Activated naive CD8-positive, alpha-beta T cell treated with anti-CD3 and anti-CD28 coated beads, Interleukin-2, amount 50 U/mL, for 24 hours (primary cell): Measurements from ENCODE around the gene CEP83.
"Not testable (repeated sequence)": the region's sequence is repeated elsewhere in the genome, so short reads cannot be mapped to it uniquely, and the experiment has no call there.

Source experiments
- ATAC-seq: fragments of 150-1000 bp; cut with Tn5 transposase; one replicate; pipeline ENCODE4 v1.10.0; 2021
- DNase-seq: peaks from one replicate; pipeline ENCODE4 v3.0.0; 2021
- H3K27ac Mint-ChIP-seq: one replicate; pipeline ENCODE4 v1.8.0; 2021; ENCODE audit warnings: mild to moderate bottlenecking, mixed read lengths
- H3K27me3 Mint-ChIP-seq: one replicate; pipeline ENCODE4 v1.8.0; 2021; ENCODE audit warnings: mixed read lengths
- H3K36me3 Mint-ChIP-seq: one replicate; pipeline ENCODE4 v1.8.0; 2021; ENCODE audit warnings: low read depth, mixed read lengths
- H3K4me1 Mint-ChIP-seq: one replicate; pipeline ENCODE4 v1.8.0; 2021; ENCODE audit warnings: mixed read lengths
- H3K4me3 Mint-ChIP-seq: one replicate; pipeline ENCODE4 v1.8.0; 2021; ENCODE audit warnings: mild to moderate bottlenecking, moderate library complexity, mixed read lengths
- H3K9me3 Mint-ChIP-seq: one replicate; pipeline ENCODE4 v1.8.0; 2021; ENCODE audit warnings: mixed read lengths

CEP83 gene

GRCh38 chr12:94458877-94459727 lies 565 bp downstream of the CEP83 start:
- Mint-ChIP-seq H3K4me1 (peaks cover 40% of the 10 kb centered on the region), H3K4me3 (peak overlapping the region; percentile 91), H3K27ac (peak overlapping the region; percentile 93), H3K36me3 (peaks cover 33% of the 10 kb centered on the region), H3K9me3 (peaks cover 5% of the 10 kb centered on the region), H3K27me3 (peaks cover 13% of the 10 kb centered on the region)
- ATAC-seq, result peak; percentile 50
- no peak for DNase-seq

- peaks cover 11% of the 10 kb centered on the region for H3K27me3 Mint-ChIP-seq
- peak overlapping the region; percentile 4 for H3K27ac Mint-ChIP-seq
- ATAC-seq, result no peak
- peaks cover 51% of the 10 kb centered on the region for H3K36me3 Mint-ChIP-seq
- peak overlapping the region; percentile 91 for H3K4me3 Mint-ChIP-seq
- peaks cover 5% of the 10 kb centered on the region for H3K9me3 Mint-ChIP-seq
- H3K4me1 Mint-ChIP-seq, result peaks cover 44% of the 10 kb centered on the region
- no peak for DNase-seq
Observed at GRCh38 chr12:94457311-94457710, 2.4 kb downstream of the CEP83 start.

- DNase-seq, ATAC-seq, H3K4me3 Mint-ChIP-seq, H3K27ac Mint-ChIP-seq, H3K27me3 Mint-ChIP-seq: not testable (repeated sequence)
- Mint-ChIP-seq H3K4me1 (peaks cover 55% of the 10 kb centered on the region), H3K36me3 (peaks cover 74% of the 10 kb centered on the region), H3K9me3 (peaks cover 14% of the 10 kb centered on the region)
Observed at GRCh38 chr12:94454318-94454717, 5.3 kb downstream of the CEP83 start.

GRCh38 chr12:94445662-94446061 lies 14.0 kb downstream of the CEP83 start:
- no peak for DNase-seq
- H3K4me1 Mint-ChIP-seq, result peaks cover 9% of the 10 kb centered on the region

GRCh38 chr12:94437303-94437702 lies 22.4 kb downstream of the CEP83 start:
- ATAC-seq, result no peak
- no peak overlapping the region for H3K27ac Mint-ChIP-seq
- peaks cover 21% of the 10 kb centered on the region for H3K4me1 Mint-ChIP-seq
- H3K36me3 Mint-ChIP-seq, result peaks cover 36% of the 10 kb centered on the region
- no peak overlapping the region for H3K4me3 Mint-ChIP-seq
- no peaks in the 10 kb centered on the region for H3K27me3 Mint-ChIP-seq
- peaks cover 13% of the 10 kb centered on the region for H3K9me3 Mint-ChIP-seq
- no peak for DNase-seq

More at GRCh38 chr12:94445662-94446061, 14.0 kb downstream of the CEP83 start:
- no peak overlapping the region for H3K27ac Mint-ChIP-seq
- peaks cover 42% of the 10 kb centered on the region for H3K36me3 Mint-ChIP-seq
- H3K9me3 Mint-ChIP-seq, result peaks cover 20% of the 10 kb centered on the region
- H3K27me3 Mint-ChIP-seq, result no peaks in the 10 kb centered on the region
- H3K4me3 Mint-ChIP-seq, result no peak overlapping the region
- no peak for ATAC-seq

- DNase-seq (no peak), ATAC-seq (no peak)
- Mint-ChIP-seq H3K27me3 (no peaks in the 10 kb centered on the region), H3K36me3 (peaks cover 40% of the 10 kb centered on the region), H3K4me1 (peaks cover 27% of the 10 kb centered on the region), H3K27ac (no peak overlapping the region), H3K9me3 (peaks cover 27% of the 10 kb centered on the region), H3K4me3 (no peak overlapping the region)
Observed at GRCh38 chr12:94435511-94435927, 24.1 kb downstream of the CEP83 start.

GRCh38 chr12:94434171-94434570 lies 25.5 kb downstream of the CEP83 start:
- H3K9me3 Mint-ChIP-seq, result peaks cover 25% of the 10 kb centered on the region
- H3K36me3 Mint-ChIP-seq, result peaks cover 43% of the 10 kb centered on the region
- H3K4me3 Mint-ChIP-seq, result no peak overlapping the region
- no peak overlapping the region for H3K27ac Mint-ChIP-seq
- H3K27me3 Mint-ChIP-seq, result no peaks in the 10 kb centered on the region
- ATAC-seq (no peak), DNase-seq (no peak)
- H3K4me1 Mint-ChIP-seq, result peaks cover 31% of the 10 kb centered on the region

- ATAC-seq, result no peak
- peaks cover 20% of the 10 kb centered on the region for H3K9me3 Mint-ChIP-seq
- peaks cover 28% of the 10 kb centered on the region for H3K4me1 Mint-ChIP-seq
- no peak overlapping the region for H3K27ac Mint-ChIP-seq
- no peak for DNase-seq
- no peaks in the 10 kb centered on the region for H3K27me3 Mint-ChIP-seq
- peaks cover 39% of the 10 kb centered on the region for H3K36me3 Mint-ChIP-seq
- H3K4me3 Mint-ChIP-seq, result no peak overlapping the region
Observed at GRCh38 chr12:94433744-94434143, 25.9 kb downstream of the CEP83 start.

- no peak for DNase-seq
- Mint-ChIP-seq H3K27ac (no peak overlapping the region), H3K4me1 (peaks cover 33% of the 10 kb centered on the region), H3K4me3 (no peak overlapping the region), H3K27me3 (no peaks in the 10 kb centered on the region), H3K9me3 (peaks cover 27% of the 10 kb centered on the region), H3K36me3 (peaks cover 41% of the 10 kb centered on the region)
- ATAC-seq, result no peak
Observed at GRCh38 chr12:94430304-94430703, 29.4 kb downstream of the CEP83 start.

- Mint-ChIP-seq H3K36me3 (peaks cover 46% of the 10 kb centered on the region), H3K4me1 (peaks cover 27% of the 10 kb centered on the region), H3K4me3 (no peak overlapping the region), H3K9me3 (peaks cover 27% of the 10 kb centered on the region), H3K27me3 (no peaks in the 10 kb centered on the region), H3K27ac (no peak overlapping the region)
- ATAC-seq (no peak), DNase-seq (no peak)
Observed at GRCh38 chr12:94429633-94430032, 30.0 kb downstream of the CEP83 start.

GRCh38 chr12:94429191-94429590 lies 30.5 kb downstream of the CEP83 start:
- Mint-ChIP-seq H3K27me3 (no peaks in the 10 kb centered on the region), H3K27ac (no peak overlapping the region), H3K4me1 (peaks cover 27% of the 10 kb centered on the region), H3K9me3 (peaks cover 27% of the 10 kb centered on the region), H3K4me3 (no peak overlapping the region), H3K36me3 (peaks cover 50% of the 10 kb centered on the region)
- no peak for DNase-seq
- ATAC-seq, result no peak

GRCh38 chr12:94427501-94428381 lies 31.9 kb downstream of the CEP83 start:
- ATAC-seq (peak; percentile 87), DNase-seq (no peak)
- Mint-ChIP-seq H3K27ac (peak overlapping the region; percentile 62), H3K4me3 (no peak overlapping the region), H3K9me3 (peaks cover 36% of the 10 kb centered on the region), H3K36me3 (peaks cover 58% of the 10 kb centered on the region), H3K27me3 (no peaks in the 10 kb centered on the region), H3K4me1 (peaks cover 27% of the 10 kb centered on the region)

GRCh38 chr12:94426049-94426448 lies 33.6 kb downstream of the CEP83 start:
- Mint-ChIP-seq H3K36me3 (peaks cover 59% of the 10 kb centered on the region), H3K4me3 (no peak overlapping the region), H3K27me3 (no peaks in the 10 kb centered on the region), H3K9me3 (peaks cover 34% of the 10 kb centered on the region), H3K4me1 (peaks cover 26% of the 10 kb centered on the region), H3K27ac (no peak overlapping the region)
- ATAC-seq (no peak), DNase-seq (no peak)

- not testable (repeated sequence) for DNase-seq, H3K27ac Mint-ChIP-seq, H3K27me3 Mint-ChIP-seq, ATAC-seq, H3K4me3 Mint-ChIP-seq
- Mint-ChIP-seq H3K9me3 (peaks cover 25% of the 10 kb centered on the region), H3K4me1 (peaks cover 17% of the 10 kb centered on the region), H3K36me3 (peaks cover 47% of the 10 kb centered on the region)
Observed at GRCh38 chr12:94424830-94425229, 34.8 kb downstream of the CEP83 start.
